BE2C (cell line): Measurements from ENCODE around the gene RAB11B. TPM values are rescaled to one million over a fixed set of nuclear protein-coding genes. Genes with fewer than 3 reads are reported as not detected.
"Not testable (repeated sequence)": the region's sequence is repeated elsewhere in the genome, so short reads cannot be mapped to it uniquely, and the experiment has no call there.

ENCODE experiments used
- DNase-seq: peaks from one replicate; pipeline ENCODE4 v3.0.0-alpha.2; 2020
- H3K27me3 ChIP-seq: fragments of 250-450 bp; sonication (Bioruptor Pico); 2 replicates; pipeline ENCODE4 v1.5.1; 2020; ENCODE audit warnings: mild to moderate bottlenecking
- H3K36me3 ChIP-seq: fragments of 250-450 bp; sonication (Bioruptor Pico); 2 replicates; pipeline ENCODE4 v1.5.1; 2020; ENCODE audit warnings: mild to moderate bottlenecking
- H3K4me1 ChIP-seq: fragments of 250-450 bp; sonication (Bioruptor Pico); 2 replicates; pipeline ENCODE4 v1.5.1; 2020
- H3K4me3 ChIP-seq: 2 replicates; pipeline ENCODE4 v1.5.1; 2011; ENCODE audit warnings: low read depth, low read length
- H3K9me3 ChIP-seq: fragments of 250-450 bp; sonication (Bioruptor Pico); 2 replicates; pipeline ENCODE4 v1.5.1; 2020
- CTCF ChIP-seq: IDR thresholded peaks from 2 replicates; pipeline ENCODE4 v1.5.1; 2012; ENCODE audit warnings: mild to moderate bottlenecking, low read depth, low read length
- polyA plus RNA-seq: library from polyadenylated mRNA; unstranded; fragments of >200 nt; gene quantifications from one replicate; pipeline ENCODE4 v1.2.1, GENCODE V29; 2012; ENCODE audit warnings: low read depth, missing spikeins; ENCODE audit not compliant: insufficient read length, insufficient read depth

The RAB11B gene
- 401 TPM for polyA plus RNA-seq

GRCh38 chr19:8389891-8390616, at the start of gene RAB11B:
RAB11B (plus strand) TSS chr19:8390360; CDS start chr19:8390417, 57 bp downstream.
- peak; percentile 98 for DNase-seq
- TF ChIP-seq CTCF = no peak
- Histone ChIP-seq H3K4me3 (peak within 1 kb of the TSS; percentile 68), H3K27me3 (no peaks in the 10 kb centered on the region), H3K4me1 (0 out of 2 replicates have a peak, but pooled peaks cover 4% of the 10 kb centered on the region), H3K36me3 (no peaks in the 10 kb centered on the region), H3K9me3 (no peaks in the 10 kb centered on the region)

- not testable (repeated sequence) for H3K4me1 ChIP-seq, DNase-seq, H3K36me3 ChIP-seq, H3K4me3 ChIP-seq, H3K9me3 ChIP-seq
- peaks cover 72% of the 10 kb centered on the region for H3K27me3 ChIP-seq
Observed at GRCh38 chr19:8341504-8341903, 48.7 kb upstream of the RAB11B start.

GRCh38 chr19:8342316-8342683, 47.9 kb upstream of the RAB11B start:
- no peak overlapping the region for H3K4me3 ChIP-seq
- H3K27me3 ChIP-seq = peaks cover 68% of the 10 kb centered on the region
- DNase-seq = no peak
- H3K36me3 ChIP-seq = no peaks in the 10 kb centered on the region
- H3K9me3 ChIP-seq = no peaks in the 10 kb centered on the region
- TF ChIP-seq CTCF = no peak
- H3K4me1 ChIP-seq = no peaks in the 10 kb centered on the region

GRCh38 chr19:8342684-8343482, 47.3 kb upstream of the RAB11B start, which contains the start of gene KANK3:
KANK3 (minus strand) TSS chr19:8343262; CDS start chr19:8337828, 5,434 bp downstream.
- TF ChIP-seq CTCF = no peak
- peak; percentile 96 for DNase-seq
- H3K27me3 ChIP-seq = peaks cover 62% of the 10 kb centered on the region
- H3K36me3 ChIP-seq = no peaks in the 10 kb centered on the region
- H3K9me3 ChIP-seq = no peaks in the 10 kb centered on the region
- peak within 1 kb of the TSS; percentile 31; the same call in 1 of the 2 replicates for H3K4me3 ChIP-seq
- no peaks in the 10 kb centered on the region; the same call in 1 of the 2 replicates for H3K4me1 ChIP-seq

DNA sequence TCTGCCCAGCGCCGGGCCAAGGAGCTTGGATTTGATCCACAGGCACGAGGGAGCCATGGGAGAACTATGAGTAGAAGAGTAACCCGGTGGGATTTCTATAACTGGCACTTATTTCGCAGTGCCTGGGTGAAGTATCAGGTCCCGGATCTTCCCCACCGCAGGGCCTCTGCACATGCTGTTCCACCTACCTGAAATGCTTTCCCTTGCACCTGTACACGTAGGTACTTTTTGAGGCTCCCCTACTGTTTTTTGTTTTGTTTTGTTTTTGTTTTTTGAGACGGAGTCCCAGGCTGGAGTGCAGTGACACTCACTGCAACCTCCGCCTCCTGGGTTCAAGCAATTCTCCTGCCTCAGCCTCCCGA, 46.7 kb upstream of the RAB11B start:
- no peak for DNase-seq
- no peak overlapping the region for H3K4me3 ChIP-seq
- H3K27me3 ChIP-seq = peaks cover 56% of the 10 kb centered on the region
- H3K9me3 ChIP-seq = no peaks in the 10 kb centered on the region
- H3K4me1 ChIP-seq = no peaks in the 10 kb centered on the region; the same call in 1 of the 2 replicates
- TF ChIP-seq CTCF = no peak
- H3K36me3 ChIP-seq = no peaks in the 10 kb centered on the region

DNA sequence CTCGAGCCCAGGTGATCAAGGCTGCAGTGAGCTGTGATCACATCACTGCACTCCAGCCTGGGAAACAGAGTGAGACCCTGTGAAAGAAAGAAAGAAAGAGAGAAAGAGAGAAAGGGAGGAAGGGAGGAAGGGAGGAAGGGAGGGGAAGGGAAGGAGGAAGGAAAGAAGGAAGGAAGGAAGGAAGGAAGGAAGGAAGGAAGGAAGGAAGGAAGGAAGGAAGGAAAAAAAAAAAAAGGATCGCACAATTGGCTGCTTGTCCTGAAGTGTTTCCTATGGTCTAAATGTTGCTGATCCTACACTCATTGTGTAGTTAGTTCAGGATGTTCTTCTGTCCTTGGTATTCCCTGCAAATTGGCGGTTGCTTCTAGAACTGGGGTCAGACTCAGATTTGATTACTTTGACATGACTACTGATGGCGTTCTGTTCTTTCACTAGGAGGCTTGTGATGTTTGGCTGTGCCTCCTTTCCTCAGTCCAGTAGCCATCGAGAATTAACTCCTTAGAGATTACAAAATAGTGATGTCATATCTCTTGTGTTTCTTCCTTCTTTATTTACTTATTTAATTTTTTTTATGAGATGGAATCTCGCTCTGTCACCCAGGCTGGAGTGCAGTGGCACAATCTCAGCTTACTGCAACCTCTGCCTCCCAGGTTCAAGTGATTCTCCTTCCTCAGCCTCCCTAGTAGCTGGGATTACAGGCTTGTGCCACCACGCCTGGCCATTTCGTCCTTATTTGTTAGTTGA, 40.4 kb upstream of the RAB11B start:
- peaks cover 28% of the 10 kb centered on the region for H3K27me3 ChIP-seq
- not testable (repeated sequence) for H3K4me1 ChIP-seq, H3K9me3 ChIP-seq, DNase-seq, H3K36me3 ChIP-seq, H3K4me3 ChIP-seq
